HG03196 (cell line): ENCODE data around the gene PRRX1.

Experiments
- ATAC-seq: cut with Tn5 transposase; IDR thresholded peaks from one replicate; pipeline ENCODE4 v1.9.1; 2021; ENCODE audit not compliant: unreplicated experiment

The PRRX1 gene

DNA sequence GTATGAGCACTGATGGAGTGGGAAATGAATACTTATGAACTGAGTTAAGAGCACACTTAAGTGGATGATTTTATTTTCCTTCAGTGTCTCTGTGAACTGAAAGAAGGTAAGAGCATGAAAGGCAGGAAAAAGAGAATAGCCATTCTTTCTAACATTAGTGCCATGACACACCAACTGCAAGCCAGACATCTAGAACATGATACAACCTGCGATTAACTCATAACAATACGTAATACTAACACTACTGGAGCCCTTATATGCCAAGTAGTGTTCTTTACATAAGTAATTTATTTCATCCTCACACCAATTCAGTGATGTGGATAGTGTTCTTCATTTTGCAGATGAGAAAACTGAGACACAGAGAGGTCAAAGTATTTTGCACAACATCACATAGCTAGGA, 56.7 kb downstream of the PRRX1 start:
- ATAC-seq: no peak

DNA sequence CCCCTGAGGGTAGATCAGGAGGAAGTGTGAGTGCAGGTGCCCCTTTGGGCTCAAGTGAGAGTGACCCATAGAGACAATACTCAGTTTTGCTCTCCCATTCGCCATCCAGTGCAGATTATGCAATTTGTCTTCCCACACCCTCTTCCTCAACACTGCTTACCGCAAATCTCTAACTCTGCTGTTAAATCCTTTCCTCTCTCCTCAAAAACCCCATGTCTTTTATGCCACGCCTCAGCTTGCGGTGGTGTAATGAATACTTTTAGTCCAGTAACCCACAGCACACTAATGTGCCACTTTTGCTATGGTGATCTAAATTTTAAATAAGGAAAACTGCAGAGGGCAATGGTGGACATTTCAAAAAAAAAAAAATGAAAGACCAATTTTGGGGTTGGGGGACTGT, 57.7 kb downstream of the PRRX1 start:
- ATAC-seq: no peak

DNA sequence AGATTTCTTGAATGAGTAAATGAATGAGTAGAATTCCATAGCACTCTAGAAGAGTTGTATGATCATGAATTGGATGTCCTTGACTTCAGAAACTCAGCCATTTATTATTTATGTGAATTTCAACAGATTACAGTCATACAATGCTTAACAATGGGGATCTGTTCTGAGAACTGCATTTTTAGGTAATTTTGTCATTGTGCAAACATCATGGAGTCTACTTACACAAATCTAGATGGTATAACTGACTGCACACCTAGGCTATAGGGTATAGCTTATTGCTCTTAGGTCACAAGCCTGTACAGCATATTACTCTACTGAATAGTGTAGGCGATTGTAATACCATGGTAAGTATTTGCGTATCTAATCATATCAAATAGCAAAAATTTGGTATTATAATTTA, 59.6 kb downstream of the PRRX1 start:
- no peak for ATAC-seq

DNA sequence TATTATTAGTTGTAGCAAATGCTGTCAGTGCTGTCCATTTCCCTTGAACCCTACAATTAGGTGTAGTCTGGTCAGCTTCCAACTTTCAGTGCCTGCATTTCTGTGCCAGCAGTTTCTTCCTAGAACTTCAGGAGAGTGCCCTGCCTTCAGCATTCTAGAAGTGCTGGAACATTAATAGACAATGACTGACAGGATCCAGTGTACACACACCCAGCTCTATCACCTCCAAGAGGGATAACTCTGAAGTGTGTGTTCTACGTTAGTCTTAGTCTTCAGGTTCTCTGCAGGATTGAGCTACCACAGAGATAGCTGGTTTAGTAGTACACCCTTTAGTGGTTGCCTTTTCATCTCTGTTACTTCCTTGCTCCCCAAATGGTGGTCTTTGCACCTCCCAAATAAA, 61.4 kb downstream of the PRRX1 start:
- no peak for ATAC-seq

DNA sequence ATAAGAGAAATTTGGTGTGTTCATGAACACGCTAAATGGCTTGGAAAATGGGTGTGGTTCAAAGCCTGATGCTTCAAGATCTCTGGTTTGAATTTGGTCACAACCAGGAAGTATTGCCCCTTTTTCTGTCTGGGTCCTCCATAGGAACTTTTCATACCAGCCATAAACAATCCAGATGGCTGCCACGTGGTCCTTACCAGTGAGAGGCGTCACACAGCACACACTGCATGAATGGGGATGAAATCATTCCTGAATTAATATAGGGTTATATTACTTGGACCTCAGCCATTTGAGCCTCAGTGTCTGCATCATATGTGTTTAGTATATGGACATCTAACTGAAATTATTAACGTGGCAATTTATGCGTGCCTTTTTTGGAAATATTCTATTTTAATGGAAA, 64.0 kb downstream of the PRRX1 start:
- no peak for ATAC-seq

DNA sequence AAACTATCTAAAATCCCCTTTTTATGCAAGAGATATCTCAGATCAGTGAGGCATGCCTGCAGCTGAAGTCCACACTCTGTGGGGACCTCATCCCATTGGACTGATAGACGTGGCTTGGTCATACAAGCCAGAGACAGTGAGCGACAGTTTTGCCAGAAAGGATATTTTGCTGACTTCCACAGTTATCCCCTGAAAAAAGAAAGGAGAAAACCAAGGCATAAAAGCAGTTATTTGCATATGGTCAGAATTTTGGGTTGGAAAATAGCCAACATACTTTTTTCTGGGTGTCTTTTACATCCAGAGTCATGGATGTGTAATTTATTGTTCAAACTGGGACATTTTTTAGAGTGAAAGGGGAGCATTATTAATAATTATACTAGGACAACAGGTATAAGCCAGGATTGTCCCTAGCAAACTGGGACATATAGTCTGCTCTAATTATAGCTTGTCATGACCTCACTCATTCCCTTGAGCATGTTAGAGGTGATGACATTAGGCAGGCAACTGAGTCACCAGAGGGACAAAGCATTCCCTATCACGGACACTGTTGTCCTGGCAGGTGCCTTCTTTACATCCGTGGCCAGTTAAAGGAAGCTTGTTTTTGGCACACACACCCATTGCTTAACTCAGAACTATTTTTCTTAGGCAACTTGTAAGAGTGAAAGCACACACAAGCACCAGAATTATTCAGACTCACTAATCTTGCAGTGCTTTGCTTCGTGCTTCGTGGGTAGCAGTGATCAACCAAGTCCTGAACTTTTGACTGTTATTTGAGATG, 65.5 kb downstream of the PRRX1 start:
- ATAC-seq: no peak

DNA sequence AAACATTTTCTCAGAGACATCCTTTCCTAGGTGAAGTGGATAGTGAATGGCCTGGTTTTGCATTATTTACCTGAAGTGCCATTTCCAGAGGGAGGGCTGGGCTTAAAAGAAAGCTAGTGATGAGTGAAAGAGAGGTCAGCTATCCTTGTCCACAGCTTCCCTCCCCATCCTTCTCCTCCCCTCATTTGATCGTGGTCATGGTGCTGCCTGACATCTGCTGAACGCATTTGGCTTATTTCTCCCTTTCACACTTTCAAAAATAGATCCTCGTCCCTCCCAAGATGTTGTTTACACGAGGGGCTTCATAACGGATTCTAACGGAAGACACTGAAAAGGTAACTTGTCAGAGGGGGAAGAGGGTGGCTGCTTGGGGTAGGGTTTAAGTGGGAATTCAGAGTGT, 66.1 kb downstream of the PRRX1 start:
- no peak for ATAC-seq

DNA sequence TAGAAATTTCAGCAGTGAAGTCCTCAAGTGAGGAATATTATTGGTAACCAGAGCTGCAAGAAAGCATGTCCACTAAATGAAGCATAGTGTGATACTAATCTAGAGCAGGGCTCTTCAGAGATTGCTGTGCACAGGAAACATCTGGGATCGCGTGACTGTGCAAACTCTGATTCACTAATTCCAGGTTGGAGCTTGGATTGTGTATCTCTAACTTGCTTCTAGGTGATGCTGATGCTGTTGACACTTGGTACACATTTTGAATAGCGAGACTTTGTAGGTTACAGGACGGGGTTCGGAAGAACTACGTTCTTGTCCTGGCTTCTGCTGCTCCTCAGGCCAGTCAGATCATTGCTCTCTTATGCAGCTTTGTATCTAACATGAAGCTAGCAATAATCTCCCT, 66.5 kb downstream of the PRRX1 start:
- ATAC-seq: no peak

DNA sequence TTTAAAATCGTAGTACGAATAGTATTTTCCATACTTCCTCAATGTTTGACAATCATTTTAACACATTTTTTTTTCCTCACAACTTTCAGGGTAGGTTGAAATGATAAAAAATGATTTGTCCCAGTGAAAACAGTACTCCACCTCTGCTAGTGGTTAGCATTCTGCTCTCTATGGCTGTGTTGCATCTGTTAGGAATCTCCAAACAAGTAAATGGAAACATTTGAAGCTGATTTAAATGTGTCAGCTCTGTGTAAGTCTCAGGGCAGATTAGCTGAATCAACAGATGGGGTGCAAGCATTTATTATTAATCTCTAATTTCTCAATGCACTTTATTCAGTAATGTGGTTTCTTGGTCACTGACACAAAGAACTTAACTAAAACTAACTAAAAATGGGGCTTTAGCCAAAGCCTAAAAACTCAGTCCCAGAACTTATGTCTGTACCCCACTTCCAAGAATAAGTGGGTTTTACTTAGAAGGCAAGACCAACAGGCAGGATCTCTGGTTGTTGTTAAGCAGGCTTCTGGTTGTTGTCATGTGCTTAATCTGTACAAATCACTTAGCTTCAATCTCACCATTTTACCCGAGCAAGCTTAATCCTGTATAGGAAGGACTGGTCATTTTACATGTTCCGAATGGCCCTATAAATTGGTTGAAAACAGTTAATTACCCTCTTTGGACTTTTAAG, 67.8 kb downstream of the PRRX1 start:
- ATAC-seq: no peak

DNA sequence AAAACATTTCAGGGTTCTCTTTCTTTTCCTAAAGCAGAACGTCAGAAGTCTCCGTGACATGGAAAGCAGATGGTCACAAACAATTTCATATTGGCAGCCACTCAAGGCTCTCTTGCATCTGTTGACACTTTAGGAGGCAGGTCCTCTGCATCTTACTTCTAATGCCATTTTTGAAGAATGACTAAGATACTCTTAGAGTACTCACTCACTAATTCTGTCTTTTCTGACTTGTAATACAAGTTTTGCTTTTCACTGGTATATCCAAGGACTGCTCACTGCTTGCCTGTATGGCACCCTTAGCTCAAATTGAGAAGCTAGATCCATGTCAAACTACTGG, 68.3 kb downstream of the PRRX1 start:
- ATAC-seq: no peak

DNA sequence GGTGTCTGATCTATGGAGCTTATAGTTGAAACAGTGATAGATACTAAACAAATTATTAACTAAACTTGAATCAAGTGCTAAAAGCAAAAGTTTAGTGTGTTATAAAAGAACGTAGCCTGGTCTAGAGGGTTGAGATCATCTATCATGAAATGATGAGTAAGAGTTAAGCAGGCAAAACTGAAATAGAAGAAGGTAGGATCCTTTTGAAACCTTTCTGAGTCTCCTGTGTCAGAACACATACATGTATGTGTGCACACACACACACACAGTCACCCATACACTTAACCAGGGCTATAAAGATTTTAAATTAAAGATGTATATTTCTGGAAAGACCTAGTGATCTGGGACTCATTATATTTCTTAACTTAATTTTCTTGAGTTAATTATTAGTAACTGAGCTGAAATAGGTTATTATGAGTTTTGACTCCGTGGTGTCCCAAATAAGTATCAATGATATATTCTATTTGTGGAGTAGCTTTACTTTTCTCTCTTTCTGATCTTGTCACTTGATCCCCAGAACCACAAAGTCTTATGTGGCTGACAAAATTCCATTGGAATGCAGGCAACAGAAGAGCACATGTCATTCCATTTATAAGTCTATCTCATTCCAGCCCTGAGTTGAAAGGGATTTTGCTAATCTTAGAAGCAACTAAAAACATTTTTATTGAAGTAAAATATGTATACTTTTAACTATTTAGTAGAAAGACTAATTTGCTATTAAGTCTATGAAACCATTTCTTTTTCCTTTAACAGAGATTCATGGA, 70.7 kb downstream of the PRRX1 start:
- no peak for ATAC-seq

DNA sequence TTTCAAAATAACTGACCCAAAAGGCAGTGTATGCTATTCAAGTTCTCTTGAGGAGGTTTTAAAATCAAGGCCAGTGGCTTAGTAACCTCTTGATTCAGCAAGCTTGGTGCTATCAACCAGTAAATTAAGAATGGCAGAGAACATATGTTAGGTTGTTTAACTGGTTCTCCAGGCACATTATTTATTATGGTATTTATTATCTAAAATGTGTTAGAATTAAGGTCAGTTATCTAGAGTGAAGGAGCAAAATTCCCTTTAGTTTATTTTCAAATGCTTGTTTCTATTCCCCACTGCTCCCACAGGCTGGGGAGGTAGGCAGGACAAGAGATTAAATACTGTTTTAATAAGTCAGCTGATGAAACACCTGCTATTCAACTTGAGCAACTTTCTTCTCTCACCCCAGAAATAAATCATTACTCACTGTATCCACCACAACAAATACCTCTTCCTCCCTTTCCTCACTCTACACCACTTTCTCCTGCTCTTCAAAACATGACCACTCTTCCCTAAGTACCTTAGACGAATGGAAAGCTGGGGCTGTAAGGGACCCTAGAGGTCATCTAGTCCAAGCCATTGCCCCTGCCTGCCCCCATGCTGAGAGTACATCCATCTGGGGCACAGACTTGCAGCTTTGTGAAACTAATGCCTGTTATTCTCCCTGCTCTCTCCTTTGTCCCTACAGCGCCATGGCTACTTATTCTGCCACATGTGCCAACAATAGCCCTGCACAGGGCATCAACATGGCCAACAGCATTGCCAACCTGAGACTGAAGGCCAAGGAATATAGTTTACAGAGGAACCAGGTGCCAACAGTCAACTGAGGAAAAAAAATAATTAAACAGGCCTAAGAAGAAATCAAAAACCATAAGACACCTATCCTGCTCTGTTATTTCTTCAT, 71.7 kb downstream of the PRRX1 start:
- no peak for ATAC-seq

DNA sequence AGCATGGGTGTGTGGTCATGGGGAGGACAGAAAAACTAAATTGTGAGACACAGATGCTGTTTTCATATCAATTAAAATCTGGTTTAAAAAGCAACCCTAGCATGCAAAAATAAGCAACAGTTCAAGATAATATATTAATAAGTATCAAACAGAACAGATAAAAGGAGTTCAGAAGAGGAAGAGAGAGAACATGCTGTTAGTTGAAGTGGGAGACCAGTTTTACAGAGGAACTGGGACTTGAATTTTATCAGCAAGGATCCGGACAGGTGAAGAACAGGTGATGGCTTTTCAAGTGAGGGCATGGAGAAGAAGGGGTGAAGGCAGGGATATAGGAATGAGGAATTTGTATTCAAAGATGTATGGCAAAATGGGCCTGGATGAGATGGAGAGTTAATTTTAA, 75.9 kb downstream of the PRRX1 start:
- ATAC-seq: no peak

DNA sequence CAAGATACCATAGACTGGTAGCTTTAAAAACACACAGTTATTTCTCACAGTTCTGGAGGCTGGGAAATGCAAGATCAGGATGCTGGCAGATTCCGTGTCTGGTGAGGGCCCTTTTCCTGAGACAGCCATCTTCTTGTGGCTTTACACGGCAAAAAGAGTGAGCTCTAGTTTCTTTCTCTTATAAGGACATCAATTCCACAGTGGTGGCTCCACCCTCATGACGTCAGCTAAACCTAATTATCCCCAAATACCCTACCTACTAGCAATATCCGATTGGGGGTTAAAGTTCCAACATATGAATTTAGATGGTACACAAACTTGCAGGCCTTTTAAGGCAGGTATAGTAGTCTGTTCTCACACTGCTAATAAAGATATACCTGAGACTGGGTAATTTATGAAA, 77.7 kb downstream of the PRRX1 start:
- no peak for ATAC-seq

DNA sequence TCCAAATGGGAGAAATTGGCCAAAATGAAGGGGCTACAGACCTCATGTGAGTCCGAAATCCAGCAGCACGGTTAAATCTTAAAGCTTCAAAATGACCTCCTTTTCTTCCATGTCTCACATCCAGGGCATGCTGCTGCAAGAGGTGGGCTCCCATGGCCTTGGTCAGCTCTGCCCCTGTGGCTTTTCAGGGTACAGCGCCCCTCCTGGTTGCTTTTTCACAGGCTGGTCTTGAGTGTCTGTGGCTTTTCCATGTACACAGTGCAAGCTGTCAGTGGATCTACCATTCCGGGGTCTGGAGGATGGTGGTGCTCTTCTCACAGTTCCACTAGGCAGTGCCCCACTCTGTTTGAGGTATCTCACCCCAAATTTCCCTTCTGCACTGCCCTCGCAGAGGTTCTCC, 78.7 kb downstream of the PRRX1 start:
- ATAC-seq: no peak

DNA sequence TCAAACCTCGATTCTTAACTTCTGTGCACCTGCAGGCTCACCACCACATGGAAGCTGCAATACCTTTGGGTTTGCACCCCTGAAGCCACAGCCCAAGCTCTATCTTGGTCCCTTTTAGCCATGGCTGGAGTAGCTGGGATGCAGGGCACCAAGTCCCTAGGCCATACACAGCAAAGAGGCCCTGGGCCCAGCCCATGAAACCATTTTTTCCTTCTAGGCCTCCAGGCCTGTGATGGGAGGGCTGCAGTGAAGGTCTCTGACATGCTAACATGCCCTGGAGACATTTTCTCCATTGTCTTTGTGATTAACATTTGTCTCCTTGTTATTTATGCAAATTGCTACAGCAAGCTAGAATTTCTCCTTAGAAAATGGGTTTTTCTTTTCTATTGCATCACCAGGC, 79.2 kb downstream of the PRRX1 start:
- no peak for ATAC-seq

DNA sequence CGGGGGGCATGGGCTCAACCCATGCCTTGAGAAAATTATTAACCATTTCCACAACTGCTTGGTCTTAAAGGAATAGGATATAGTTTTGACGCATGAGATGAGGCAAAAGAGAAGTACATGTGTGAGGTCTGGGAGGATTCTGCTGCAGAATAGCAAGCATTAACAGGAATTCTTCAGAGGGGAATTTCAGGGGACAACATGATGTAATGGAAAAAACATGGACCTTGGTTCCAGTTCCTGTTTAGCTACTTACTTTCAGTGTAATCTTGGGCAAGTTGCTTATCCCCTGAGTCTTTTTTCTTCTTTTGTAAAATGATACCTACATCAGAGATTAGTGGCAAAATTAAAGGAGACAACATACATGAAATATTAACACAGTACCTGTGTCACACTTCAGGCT, 85.6 kb downstream of the PRRX1 start:
- no peak for ATAC-seq

DNA sequence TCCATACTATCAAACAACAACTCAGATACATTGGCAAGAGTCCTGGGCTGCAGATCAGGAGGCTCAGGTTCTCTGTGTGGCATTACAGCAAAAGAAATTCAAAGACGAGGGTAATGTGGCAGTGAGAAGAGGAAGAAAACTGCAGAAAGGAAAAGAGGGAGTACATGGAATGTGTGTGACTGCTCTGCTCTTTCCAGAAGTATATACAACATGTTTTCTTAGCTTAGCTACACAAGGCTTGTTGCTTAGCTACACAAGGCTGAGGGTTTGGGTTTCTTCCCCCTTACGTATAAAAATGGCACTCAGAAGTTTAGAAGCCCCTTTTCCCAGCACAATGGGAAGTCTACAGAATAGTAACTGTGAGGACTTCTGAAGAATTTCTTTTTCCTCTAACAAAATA, 86.0 kb downstream of the PRRX1 start:
- ATAC-seq: no peak

DNA sequence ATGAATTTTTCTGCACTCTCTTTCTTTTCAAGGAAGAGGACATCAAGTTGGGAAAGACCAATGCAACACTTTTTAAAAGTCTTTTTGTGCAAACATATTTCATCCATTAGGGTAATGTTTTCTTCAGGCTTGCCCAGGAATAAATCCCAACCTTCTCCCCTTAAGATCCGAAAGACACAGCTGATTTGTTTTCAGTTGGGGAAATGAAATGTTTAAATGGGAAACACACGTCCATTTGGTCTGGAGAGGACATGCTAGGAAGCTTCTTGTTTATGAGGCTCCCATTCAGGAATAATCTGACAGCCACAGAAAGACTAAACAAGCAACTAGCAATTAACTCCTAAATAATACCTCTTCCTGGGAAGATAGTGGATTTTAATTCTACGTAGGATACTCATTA, 91.9 kb downstream of the PRRX1 start:
- no peak for ATAC-seq

DNA sequence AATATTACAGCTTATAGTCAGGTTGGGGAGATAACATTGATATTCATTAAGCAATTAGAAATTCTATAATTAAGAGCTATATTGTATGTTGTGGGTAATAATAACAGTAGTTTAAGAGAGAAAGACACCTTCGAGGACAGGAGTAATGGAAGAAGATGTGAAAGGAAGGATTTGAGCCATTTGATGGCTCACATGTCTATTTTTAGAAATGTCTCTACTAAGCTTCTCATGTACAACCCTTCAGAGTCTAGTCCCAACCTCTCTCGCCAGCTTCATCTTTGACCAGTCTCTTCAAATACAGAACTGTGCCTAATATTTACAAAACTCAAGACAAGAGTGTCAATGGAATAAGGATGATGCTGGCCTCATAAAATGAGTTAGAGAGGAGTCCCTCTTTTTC, 95.1 kb downstream of the PRRX1 start:
- ATAC-seq: no peak

DNA sequence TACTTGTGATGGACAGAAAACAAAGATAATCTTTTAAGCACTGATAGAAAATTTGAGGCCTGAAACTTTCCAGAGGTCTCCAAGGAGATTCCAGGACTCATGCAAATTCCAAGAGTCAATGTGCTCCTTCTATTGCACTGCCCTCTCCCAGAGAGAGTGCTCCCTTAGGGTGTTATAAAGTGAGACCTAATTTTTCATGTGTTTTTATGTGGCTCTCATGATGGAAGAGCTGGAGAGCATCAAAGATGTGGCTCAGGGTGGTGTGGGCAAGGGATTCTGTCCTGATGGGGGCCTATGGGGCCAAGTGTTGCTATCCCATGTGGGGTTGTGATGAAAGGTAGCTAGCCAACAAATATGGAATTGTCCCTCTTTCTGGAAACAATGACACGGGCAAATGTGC, 101.3 kb downstream of the PRRX1 start:
- no peak for ATAC-seq
